ENCODE results near the gene SLC19A1.

DNA sequence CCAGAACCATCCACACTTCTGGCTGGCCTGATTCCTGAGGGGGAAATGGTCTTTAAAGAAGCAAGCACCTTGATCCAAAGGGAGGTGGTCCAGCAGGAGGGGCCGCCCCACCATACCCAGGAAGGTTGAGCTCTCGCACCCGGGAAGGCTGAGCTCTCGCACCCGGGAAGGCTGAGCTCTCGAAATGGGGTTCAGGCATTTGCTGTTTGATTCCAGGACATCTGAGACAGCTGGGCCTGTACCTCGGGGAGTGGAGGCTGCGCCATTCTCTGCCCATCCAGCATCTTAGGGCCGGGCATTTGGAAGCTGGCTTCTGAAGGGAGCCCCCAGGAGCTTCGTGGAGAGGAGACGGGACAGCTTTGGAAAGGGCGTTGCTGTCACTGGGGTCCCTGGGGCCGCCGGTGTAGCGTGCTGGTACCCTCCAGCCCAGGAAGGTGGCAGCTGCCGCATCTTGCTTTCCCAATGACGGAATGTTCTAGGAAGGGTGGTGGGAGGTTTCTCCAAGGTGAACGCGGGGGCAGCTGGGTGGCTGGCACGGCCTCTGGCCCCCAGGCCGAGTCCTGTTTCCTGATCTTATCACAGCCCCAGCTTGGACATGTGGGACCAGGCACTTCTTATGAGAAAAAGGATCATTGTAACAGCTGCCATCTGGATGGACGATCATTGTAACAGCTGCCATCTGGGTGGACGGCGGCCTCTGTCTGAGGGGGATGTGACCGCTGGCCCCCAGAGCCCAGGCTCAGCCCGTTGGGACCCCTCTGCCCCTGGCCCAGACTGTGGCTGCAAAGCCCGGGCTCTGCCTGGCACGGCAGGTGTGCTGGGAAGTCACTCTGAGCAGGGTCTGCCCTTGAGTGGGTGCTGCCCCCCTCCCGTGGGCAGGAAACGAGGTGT is 75.7 kb downstream of the SLC19A1 start:
- TF ChIP-seq, protein P1, sequence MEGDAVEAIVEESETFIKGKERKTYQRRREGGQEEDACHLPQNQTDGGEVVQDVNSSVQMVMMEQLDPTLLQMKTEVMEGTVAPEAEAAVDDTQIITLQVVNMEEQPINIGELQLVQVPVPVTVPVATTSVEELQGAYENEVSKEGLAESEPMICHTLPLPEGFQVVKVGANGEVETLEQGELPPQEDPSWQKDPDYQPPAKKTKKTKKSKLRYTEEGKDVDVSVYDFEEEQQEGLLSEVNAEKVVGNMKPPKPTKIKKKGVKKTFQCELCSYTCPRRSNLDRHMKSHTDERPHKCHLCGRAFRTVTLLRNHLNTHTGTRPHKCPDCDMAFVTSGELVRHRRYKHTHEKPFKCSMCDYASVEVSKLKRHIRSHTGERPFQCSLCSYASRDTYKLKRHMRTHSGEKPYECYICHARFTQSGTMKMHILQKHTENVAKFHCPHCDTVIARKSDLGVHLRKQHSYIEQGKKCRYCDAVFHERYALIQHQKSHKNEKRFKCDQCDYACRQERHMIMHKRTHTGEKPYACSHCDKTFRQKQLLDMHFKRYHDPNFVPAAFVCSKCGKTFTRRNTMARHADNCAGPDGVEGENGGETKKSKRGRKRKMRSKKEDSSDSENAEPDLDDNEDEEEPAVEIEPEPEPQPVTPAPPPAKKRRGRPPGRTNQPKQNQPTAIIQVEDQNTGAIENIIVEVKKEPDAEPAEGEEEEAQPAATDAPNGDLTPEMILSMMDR (IDR thresholded peaks at IDR 0.05) = no peak
- no peak for TF ChIP-seq NRF1 (IDR thresholded peaks at IDR 0.05; ENCODE audit: low read depth, low read length)
- no peak for TF ChIP-seq MAX (IDR thresholded peaks at IDR 0.05; ENCODE audit: low read depth)
- TF ChIP-seq TEAD4 (IDR thresholded peaks at IDR 0.05; ENCODE audit: borderline replicate concordance, insufficient read depth) = no peak
- no peak for TF ChIP-seq TAF1 (IDR thresholded peaks at IDR 0.05; ENCODE audit: borderline replicate concordance, low read depth, low read length)

Data from SK-N-SH (cell line).